PFSK-1 (cell line): ENCODE results near the gene DDX41.

Experiments used
- FOXP2 ChIP-seq: optimal IDR thresholded peaks from 2 replicates; pipeline ENCODE3; 2011; ENCODE audit warnings: borderline replicate concordance, control low read depth, inconsistent platforms; ENCODE audit not compliant: insufficient read depth; ENCODE audit errors: extremely low read length, extremely low read depth
- POLR2AphosphoS5 ChIP-seq: IDR thresholded peaks from 2 replicates; pipeline ENCODE4 v1.6.1; 2012; ENCODE audit warnings: low read depth, mild to moderate bottlenecking, control low read depth, low read length, moderate library complexity
- TAF1 ChIP-seq: IDR thresholded peaks from 2 replicates; pipeline ENCODE4 v1.6.1; 2012; ENCODE audit warnings: low read length, control low read depth, borderline replicate concordance; ENCODE audit not compliant: insufficient read depth

- no peak for TF ChIP-seq FOXP2
- no peak for TF ChIP-seq TAF1
- TF ChIP-seq POLR2AphosphoS5: no peak
These were observed 23.7 kb upstream of the DDX41 start for GRCh38 chr5:177540438-177540837.
